Fibroblast of mammary gland (primary cell): ENCODE results near the gene LIPE.

Experiments
- DNase-seq: peaks from one replicate; pipeline ENCODE4 v3.0.0-alpha.2; 2010; ENCODE audit warnings: low read depth
- H3K4me3 ChIP-seq: 2 replicates; pipeline ENCODE4 v1.5.1; 2011; ENCODE audit warnings: low read depth, mild to moderate bottlenecking, low read length, moderate library complexity; ENCODE audit not compliant: control insufficient read depth
- TF ChIP-seq, protein P1 (sequence below): conservative IDR thresholded peaks from 2 replicates; pipeline ENCODE4 v1.5.1; 2011; ENCODE audit warnings: low read depth, low read length, inconsistent platforms; ENCODE audit not compliant: control insufficient read depth, insufficient read depth

Gene LIPE

GRCh38 chr19:42445948-42446347 is 18.8 kb upstream of the LIPE start:
- H3K4me3 ChIP-seq, result no peak overlapping the region
- TF ChIP-seq, protein P1, sequence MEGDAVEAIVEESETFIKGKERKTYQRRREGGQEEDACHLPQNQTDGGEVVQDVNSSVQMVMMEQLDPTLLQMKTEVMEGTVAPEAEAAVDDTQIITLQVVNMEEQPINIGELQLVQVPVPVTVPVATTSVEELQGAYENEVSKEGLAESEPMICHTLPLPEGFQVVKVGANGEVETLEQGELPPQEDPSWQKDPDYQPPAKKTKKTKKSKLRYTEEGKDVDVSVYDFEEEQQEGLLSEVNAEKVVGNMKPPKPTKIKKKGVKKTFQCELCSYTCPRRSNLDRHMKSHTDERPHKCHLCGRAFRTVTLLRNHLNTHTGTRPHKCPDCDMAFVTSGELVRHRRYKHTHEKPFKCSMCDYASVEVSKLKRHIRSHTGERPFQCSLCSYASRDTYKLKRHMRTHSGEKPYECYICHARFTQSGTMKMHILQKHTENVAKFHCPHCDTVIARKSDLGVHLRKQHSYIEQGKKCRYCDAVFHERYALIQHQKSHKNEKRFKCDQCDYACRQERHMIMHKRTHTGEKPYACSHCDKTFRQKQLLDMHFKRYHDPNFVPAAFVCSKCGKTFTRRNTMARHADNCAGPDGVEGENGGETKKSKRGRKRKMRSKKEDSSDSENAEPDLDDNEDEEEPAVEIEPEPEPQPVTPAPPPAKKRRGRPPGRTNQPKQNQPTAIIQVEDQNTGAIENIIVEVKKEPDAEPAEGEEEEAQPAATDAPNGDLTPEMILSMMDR, result no peak
- no peak for DNase-seq

GRCh38 chr19:42443944-42444398 is 16.8 kb upstream of the LIPE start:
- no peak for DNase-seq
- no peak overlapping the region for H3K4me3 ChIP-seq
- TF ChIP-seq, protein P1, result no peak

DNA sequence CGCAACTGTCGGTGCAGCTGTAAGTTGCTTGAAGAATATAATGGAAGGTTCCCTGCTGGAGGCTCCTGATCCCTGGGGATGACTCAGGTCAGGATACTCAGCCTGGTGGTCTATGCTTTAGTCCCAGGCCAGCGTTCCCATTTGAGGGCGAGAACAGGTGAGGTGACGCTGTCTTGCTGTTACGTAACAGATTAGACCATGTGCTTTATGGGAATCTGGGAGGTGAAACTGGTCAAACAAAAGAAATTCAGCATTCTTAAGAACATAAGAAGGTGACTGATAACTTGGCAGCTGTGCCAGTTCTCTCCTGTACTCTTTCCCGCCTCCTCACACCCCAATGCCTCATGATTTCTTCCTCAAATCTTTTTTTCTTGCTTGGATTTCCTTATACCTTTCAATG is 15.6 kb upstream of the LIPE start, which contains the start of gene CXCL17:
CXCL17 (minus strand) TSS at position 114 of the 400 bp plus-strand sequence. CDS start 114 bp downstream, outside the sequence.
- no peak within 1 kb of the TSS for H3K4me3 ChIP-seq
- TF ChIP-seq, protein P1, result no peak
- DNase-seq, result no peak

GRCh38 chr19:42441049-42441445 is 13.9 kb upstream of the LIPE start:
- TF ChIP-seq, protein P1, result no peak
- DNase-seq, result no peak
- H3K4me3 ChIP-seq, result no peak overlapping the region

DNA sequence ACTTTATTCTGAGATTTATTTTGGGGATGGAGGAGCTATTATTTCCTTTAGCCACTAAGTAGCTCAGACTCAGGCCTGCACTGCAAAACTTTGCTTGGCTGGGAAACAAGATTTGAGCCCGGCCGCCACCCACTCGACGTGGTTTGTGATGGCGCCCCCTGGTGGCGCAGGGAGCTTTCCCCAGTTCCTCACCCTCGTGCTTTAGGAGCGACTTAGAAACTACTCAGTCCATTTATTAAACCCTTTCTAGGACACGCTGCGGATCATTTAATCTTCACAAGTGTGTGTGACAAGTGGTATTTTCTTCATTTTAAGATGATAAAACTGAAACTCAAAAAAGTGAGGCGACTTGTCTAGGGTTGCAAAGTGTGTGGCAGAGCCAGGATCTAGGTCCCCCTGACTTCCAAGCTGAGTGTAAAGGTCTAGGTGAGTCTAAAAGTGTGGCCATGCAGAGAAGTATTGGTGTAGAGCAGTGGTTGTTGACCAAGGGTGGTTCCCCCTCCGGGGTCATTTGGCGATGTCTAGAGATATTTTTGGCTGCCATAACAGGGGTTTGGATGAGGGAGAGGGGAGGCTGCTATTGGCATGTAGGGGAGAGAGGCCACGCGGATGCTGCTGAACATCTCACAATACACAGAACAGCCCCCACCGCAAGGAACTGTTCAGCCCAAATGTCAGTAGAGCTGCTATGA is 13.3 kb upstream of the LIPE start:
- peak; percentile 70 for DNase-seq
- no peak overlapping the region for H3K4me3 ChIP-seq
- TF ChIP-seq, protein P1, result peak; percentile 87

GRCh38 chr19:42436006-42436405 is 8.8 kb upstream of the LIPE start:
- no peak overlapping the region for H3K4me3 ChIP-seq
- DNase-seq, result peak; percentile 77
- TF ChIP-seq, protein P1, result no peak
